Nephron (organoid): ENCODE data around the gene CSKMT.
"Not testable (repeated sequence)": the region's sequence is repeated elsewhere in the genome, so short reads cannot be mapped to it uniquely, and the experiment has no call there.

Experiments used
- H3K27ac Mint-ChIP-seq, 3 experiments: 2 replicates each; pipeline ENCODE4 v1.8.0; 2020; ENCODE audit warnings: mixed read lengths in 3 of 3, mild to moderate bottlenecking in 2 of 3, moderate library complexity in 1 of 3
- H3K27me3 Mint-ChIP-seq: 2 replicates; pipeline ENCODE4 v1.8.0; 2021; ENCODE audit warnings: low read depth, mild to moderate bottlenecking, moderate library complexity, mixed read lengths
- H3K36me3 Mint-ChIP-seq: 2 replicates; pipeline ENCODE4 v1.8.0; 2020; ENCODE audit warnings: low read depth, mixed read lengths
- H3K4me1 Mint-ChIP-seq: 2 replicates; pipeline ENCODE4 v1.8.0; 2020; ENCODE audit warnings: mixed read lengths
- H3K4me3 Mint-ChIP-seq, 3 experiments: 2 replicates each; pipeline ENCODE4 v1.8.0; 2020; ENCODE audit warnings: mild to moderate bottlenecking in 3 of 3, mixed read lengths in 3 of 3, moderate library complexity in 2 of 3
- H3K9me3 Mint-ChIP-seq: 2 replicates; pipeline ENCODE4 v1.8.0; 2020; ENCODE audit warnings: mixed read lengths
- TF ChIP-seq, protein P1 (sequence below), 3 experiments: fragments of 200-600 bp; sonication (generic); IDR thresholded peaks; one replicate each; pipeline ENCODE4 v1.5.0; 2021; ENCODE audit warnings: antibody characterized with exemption in 3 of 3; ENCODE audit not compliant: unreplicated experiment in 3 of 3

CSKMT gene, protein sequence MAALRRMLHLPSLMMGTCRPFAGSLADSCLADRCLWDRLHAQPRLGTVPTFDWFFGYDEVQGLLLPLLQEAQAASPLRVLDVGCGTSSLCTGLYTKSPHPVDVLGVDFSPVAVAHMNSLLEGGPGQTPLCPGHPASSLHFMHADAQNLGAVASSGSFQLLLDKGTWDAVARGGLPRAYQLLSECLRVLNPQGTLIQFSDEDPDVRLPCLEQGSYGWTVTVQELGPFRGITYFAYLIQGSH

GRCh38 chr11:62665075-62665598, at the start of gene CSKMT, which contains the start of gene C11orf98:
CSKMT (plus strand) TSS chr11:62665312; CDS start chr11:62665880, 568 bp downstream.
C11orf98 (minus strand) TSS chr11:62665210; CDS start chr11:62665169, 41 bp downstream.
- no peaks in the 10 kb centered on the region for H3K9me3 Mint-ChIP-seq
- peaks cover 18% of the 10 kb centered on the region for H3K4me1 Mint-ChIP-seq
- H3K27me3 Mint-ChIP-seq = no peaks in the 10 kb centered on the region
- peak within 1 kb of the TSS; percentile 96 to 99 (median 99) for H3K4me3 Mint-ChIP-seq
- TF ChIP-seq, protein P1, sequence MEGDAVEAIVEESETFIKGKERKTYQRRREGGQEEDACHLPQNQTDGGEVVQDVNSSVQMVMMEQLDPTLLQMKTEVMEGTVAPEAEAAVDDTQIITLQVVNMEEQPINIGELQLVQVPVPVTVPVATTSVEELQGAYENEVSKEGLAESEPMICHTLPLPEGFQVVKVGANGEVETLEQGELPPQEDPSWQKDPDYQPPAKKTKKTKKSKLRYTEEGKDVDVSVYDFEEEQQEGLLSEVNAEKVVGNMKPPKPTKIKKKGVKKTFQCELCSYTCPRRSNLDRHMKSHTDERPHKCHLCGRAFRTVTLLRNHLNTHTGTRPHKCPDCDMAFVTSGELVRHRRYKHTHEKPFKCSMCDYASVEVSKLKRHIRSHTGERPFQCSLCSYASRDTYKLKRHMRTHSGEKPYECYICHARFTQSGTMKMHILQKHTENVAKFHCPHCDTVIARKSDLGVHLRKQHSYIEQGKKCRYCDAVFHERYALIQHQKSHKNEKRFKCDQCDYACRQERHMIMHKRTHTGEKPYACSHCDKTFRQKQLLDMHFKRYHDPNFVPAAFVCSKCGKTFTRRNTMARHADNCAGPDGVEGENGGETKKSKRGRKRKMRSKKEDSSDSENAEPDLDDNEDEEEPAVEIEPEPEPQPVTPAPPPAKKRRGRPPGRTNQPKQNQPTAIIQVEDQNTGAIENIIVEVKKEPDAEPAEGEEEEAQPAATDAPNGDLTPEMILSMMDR (IDR thresholded peaks at IDR 0.05; ENCODE audit: unreplicated experiment in 3 of 3) = no peak
- H3K27ac Mint-ChIP-seq = peak within 1 kb of the TSS; percentile 96 to 99 (median 99)
- H3K36me3 Mint-ChIP-seq = peaks cover 17% of the 10 kb centered on the region

DNA sequence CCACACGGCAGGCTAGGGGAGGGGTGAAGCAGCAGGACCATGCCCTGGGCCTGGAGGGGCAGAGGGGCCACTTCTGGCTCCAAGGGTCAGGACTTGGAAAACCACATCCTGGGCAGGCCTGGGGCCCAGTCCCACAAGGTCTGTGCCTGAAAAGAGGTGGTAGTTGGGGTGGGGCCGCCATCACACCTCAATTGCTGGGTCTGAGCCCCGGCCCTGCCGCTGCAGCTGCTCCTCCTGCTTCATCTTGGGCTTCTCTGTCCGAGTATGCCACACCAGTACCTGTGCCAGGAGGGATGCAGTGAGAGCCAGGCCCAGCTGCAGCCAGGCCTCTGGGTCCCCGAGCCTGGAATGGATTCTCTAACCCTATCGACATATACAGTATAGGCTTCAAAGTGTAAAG, 49.6 kb upstream of the CSKMT start:
- no peak overlapping the region for H3K27ac Mint-ChIP-seq
- no peak overlapping the region for H3K4me3 Mint-ChIP-seq
- peaks cover 11% of the 10 kb centered on the region for H3K36me3 Mint-ChIP-seq
- H3K4me1 Mint-ChIP-seq = peaks cover 22% of the 10 kb centered on the region
- TF ChIP-seq, protein P1 (IDR thresholded peaks at IDR 0.05; ENCODE audit: unreplicated experiment in 3 of 3) = no peak
- peaks cover under 1% of the 10 kb centered on the region for H3K27me3 Mint-ChIP-seq
- no peaks in the 10 kb centered on the region for H3K9me3 Mint-ChIP-seq

GRCh38 chr11:62616957-62617356, 48.2 kb upstream of the CSKMT start:
- peaks cover 24% of the 10 kb centered on the region for H3K4me1 Mint-ChIP-seq
- H3K4me3 Mint-ChIP-seq, H3K9me3 Mint-ChIP-seq, H3K27ac Mint-ChIP-seq, H3K27me3 Mint-ChIP-seq: not testable (repeated sequence)
- H3K36me3 Mint-ChIP-seq = peaks cover 11% of the 10 kb centered on the region

DNA sequence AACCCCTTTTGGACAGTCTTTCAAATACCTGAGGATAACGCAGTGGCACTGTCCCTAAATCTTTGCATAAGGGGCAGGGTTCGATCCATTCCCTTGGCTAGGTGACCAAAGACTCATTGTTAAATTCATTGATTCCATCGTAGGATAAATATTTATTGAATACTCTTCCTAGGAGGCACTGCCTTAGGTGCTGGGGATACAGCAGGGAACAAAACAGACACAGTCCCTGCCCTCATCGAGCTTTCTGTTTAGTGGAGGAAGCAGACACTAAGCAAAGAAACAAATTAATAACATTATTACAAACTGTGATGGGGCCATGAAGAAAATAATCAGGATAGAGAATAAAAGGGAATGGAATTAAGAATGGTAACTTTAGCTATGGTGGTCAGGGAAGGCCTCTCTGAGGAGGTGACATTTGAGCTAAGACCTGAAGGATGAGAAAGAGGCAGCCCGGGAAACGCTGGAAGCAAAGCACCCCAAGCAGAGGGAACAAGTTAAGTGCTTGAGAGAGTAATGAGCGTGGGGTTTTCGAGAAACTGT, 44.0 kb upstream of the CSKMT start:
- H3K27me3 Mint-ChIP-seq = no peaks in the 10 kb centered on the region
- peak overlapping the region; percentile 94 to 96 (median 95) for H3K27ac Mint-ChIP-seq
- peaks cover 19% of the 10 kb centered on the region for H3K36me3 Mint-ChIP-seq
- H3K4me3 Mint-ChIP-seq = peak overlapping the region; percentile 91 to 98 (median 96)
- no peaks in the 10 kb centered on the region for H3K9me3 Mint-ChIP-seq
- TF ChIP-seq, protein P1 (IDR thresholded peaks at IDR 0.05; ENCODE audit: unreplicated experiment in 3 of 3) = no peak
- H3K4me1 Mint-ChIP-seq = peaks cover 21% of the 10 kb centered on the region

GRCh38 chr11:62621567-62622470, 43.3 kb upstream of the CSKMT start, which contains the start of gene B3GAT3:
B3GAT3 (minus strand) TSS chr11:62621986; CDS start chr11:62621947, 39 bp downstream.
- Mint-ChIP-seq H3K4me3 (peak within 1 kb of the TSS; percentile 91 to 98 (median 96)), H3K9me3 (no peaks in the 10 kb centered on the region), H3K4me1 (peaks cover 21% of the 10 kb centered on the region), H3K27me3 (no peaks in the 10 kb centered on the region), H3K36me3 (peaks cover 25% of the 10 kb centered on the region), H3K27ac (peak within 1 kb of the TSS; percentile 94 to 96 (median 96))
- TF ChIP-seq, protein P1 (IDR thresholded peaks at IDR 0.05; ENCODE audit: unreplicated experiment in 3 of 3) = no peak
